HG02798 (cell line): ENCODE results near the gene RMDN3.

Experiments used
- ATAC-seq: cut with Tn5 transposase; IDR thresholded peaks from one replicate; pipeline ENCODE4 v1.9.1; 2021; ENCODE audit warnings: mild to moderate bottlenecking; ENCODE audit not compliant: unreplicated experiment, poor library complexity

Gene RMDN3

GRCh38 chr15:40773902-40774301 is 18.8 kb upstream of the RMDN3 start:
- no peak for ATAC-seq

GRCh38 chr15:40773496-40773895 is 18.4 kb upstream of the RMDN3 start:
- no peak for ATAC-seq

GRCh38 chr15:40772014-40772413 is 17.0 kb upstream of the RMDN3 start:
- no peak for ATAC-seq

- ATAC-seq: no peak
Observed at GRCh38 chr15:40771242-40771641, 16.2 kb upstream of the RMDN3 start.

- no peak for ATAC-seq
Observed at GRCh38 chr15:40770147-40770721, 15.2 kb upstream of the RMDN3 start.

GRCh38 chr15:40769274-40770146 is 14.5 kb upstream of the RMDN3 start, which contains the start of gene C15orf62:
Gene C15orf62, plus strand, starts transcription at chr15:40769980. Its CDS starts 516 bp downstream, at chr15:40770496.
- ATAC-seq: peak; percentile 52

GRCh38 chr15:40768521-40769273 is 13.6 kb upstream of the RMDN3 start:
- ATAC-seq: peak; percentile 3

GRCh38 chr15:40767838-40768500 is 12.9 kb upstream of the RMDN3 start:
- no peak for ATAC-seq

GRCh38 chr15:40766906-40767837 is 12.1 kb upstream of the RMDN3 start:
- no peak for ATAC-seq

- ATAC-seq: no peak
Observed at GRCh38 chr15:40766194-40766815, 11.3 kb upstream of the RMDN3 start.

- no peak for ATAC-seq
Observed at GRCh38 chr15:40764629-40765103, 9.6 kb upstream of the RMDN3 start.

- peak; percentile 66 for ATAC-seq
Observed at GRCh38 chr15:40763801-40764628, 9.0 kb upstream of the RMDN3 start, which contains the start of gene GCHFR. Gene GCHFR, plus strand, starts transcription at chr15:40764068. Its CDS starts 113 bp downstream, at chr15:40764181.

- ATAC-seq: no peak
Observed at GRCh38 chr15:40762919-40763800, 8.1 kb upstream of the RMDN3 start.

GRCh38 chr15:40759961-40760360 is 4.9 kb upstream of the RMDN3 start:
- no peak for ATAC-seq

- no peak for ATAC-seq
Observed at GRCh38 chr15:40756938-40757337, 1.9 kb upstream of the RMDN3 start.

- ATAC-seq: no peak
Observed at GRCh38 chr15:40755812-40756208, 756 bp upstream of the RMDN3 start.

GRCh38 chr15:40754574-40754882 is 526 bp downstream of the RMDN3 start:
- peak; percentile 3 for ATAC-seq
